ENCODE data around the gene PLEKHO2.

DNA sequence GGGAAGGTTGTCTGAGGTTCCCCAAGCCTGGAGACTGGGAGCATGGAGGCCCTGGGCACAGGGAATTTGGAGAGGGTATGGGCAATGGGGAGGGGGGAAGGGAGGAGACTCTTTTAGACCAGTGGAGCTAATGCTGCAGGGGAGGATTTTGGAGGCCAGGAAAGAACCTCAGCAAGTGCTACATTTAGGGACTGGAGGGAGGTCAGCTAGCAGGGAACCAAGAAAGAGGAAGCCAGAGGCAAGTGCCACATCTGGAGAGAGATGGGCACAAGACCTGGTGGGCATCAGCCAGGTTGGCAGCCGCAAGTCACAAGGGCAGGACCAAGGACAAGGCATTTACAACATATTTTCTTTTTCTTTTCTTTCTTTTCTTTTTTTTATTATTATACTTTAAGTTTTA is 20.7 kb downstream of the PLEKHO2 start:
- TF ChIP-seq, protein P1, sequence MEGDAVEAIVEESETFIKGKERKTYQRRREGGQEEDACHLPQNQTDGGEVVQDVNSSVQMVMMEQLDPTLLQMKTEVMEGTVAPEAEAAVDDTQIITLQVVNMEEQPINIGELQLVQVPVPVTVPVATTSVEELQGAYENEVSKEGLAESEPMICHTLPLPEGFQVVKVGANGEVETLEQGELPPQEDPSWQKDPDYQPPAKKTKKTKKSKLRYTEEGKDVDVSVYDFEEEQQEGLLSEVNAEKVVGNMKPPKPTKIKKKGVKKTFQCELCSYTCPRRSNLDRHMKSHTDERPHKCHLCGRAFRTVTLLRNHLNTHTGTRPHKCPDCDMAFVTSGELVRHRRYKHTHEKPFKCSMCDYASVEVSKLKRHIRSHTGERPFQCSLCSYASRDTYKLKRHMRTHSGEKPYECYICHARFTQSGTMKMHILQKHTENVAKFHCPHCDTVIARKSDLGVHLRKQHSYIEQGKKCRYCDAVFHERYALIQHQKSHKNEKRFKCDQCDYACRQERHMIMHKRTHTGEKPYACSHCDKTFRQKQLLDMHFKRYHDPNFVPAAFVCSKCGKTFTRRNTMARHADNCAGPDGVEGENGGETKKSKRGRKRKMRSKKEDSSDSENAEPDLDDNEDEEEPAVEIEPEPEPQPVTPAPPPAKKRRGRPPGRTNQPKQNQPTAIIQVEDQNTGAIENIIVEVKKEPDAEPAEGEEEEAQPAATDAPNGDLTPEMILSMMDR (IDR thresholded peaks at IDR 0.05) = no peak
- no peak for TF ChIP-seq POLR2A (IDR thresholded peaks at IDR 0.05)
